ENCODE measurements around the gene TEAD1. TPM values are rescaled to one million over a fixed set of nuclear protein-coding genes. Genes with fewer than 3 reads are reported as not detected.

The TEAD1 gene
- total and polyA plus RNA-seq, 3 experiments from 2014 or later: 0.59 to 0.89 TPM; not detected in 1

GRCh38 chr11:12728417-12728816, 54.2 kb downstream of the TEAD1 start:
- H3K27me3 ChIP-seq (ENCODE audit: insufficient read depth, low read length, poor library complexity, severe bottlenecking): peaks cover 3% of the 10 kb centered on the region
- DNase-seq: no peak
- no peaks in the 10 kb centered on the region for H3K4me1 ChIP-seq (ENCODE audit: insufficient read depth, low read length)
- H3K9me3 ChIP-seq (ENCODE audit: low read length): no peaks in the 10 kb centered on the region
- Mint-ChIP-seq H3K36me3 (no peaks in the 10 kb centered on the region), H3K9me3 (peaks cover 0 to 3% (median 0%) of the 10 kb centered on the region in 5 donors), H3K27me3 (peaks cover 14 to 45% of the 10 kb centered on the region in 2 donors), H3K4me1 (peaks cover 0 to 8% (median 6%) of the 10 kb centered on the region in 3 donors), H3K4me3 (no peak overlapping the region), H3K27ac (no peak overlapping the region)
- H3K36me3 ChIP-seq (ENCODE audit: insufficient read depth, low read length): no peaks in the 10 kb centered on the region
- H3K4me3 ChIP-seq (ENCODE audit: low read length): no peak overlapping the region
- POLR2A ChIA-PET: no interaction called here
- CTCF ChIA-PET: no interaction called here
- no peak overlapping the region for H3K27ac ChIP-seq (ENCODE audit: low read depth, low read length)

- Histone ChIP-seq H3K27ac (ENCODE audit: low read depth, low read length) (no peak overlapping the region), H3K4me3 (ENCODE audit: low read length) (no peak overlapping the region), H3K4me1 (ENCODE audit: insufficient read depth, low read length) (no peaks in the 10 kb centered on the region), H3K36me3 (ENCODE audit: insufficient read depth, low read length) (no peaks in the 10 kb centered on the region), H3K27me3 (ENCODE audit: insufficient read depth, low read length, poor library complexity, severe bottlenecking) (peaks cover 3% of the 10 kb centered on the region), H3K9me3 (ENCODE audit: low read length) (no peaks in the 10 kb centered on the region)
- H3K4me1 Mint-ChIP-seq: peaks cover 0 to 8% (median 6%) of the 10 kb centered on the region in 3 donors
- CTCF ChIA-PET: no interaction called here
- POLR2A ChIA-PET: no interaction called here
- no peaks in the 10 kb centered on the region for H3K9me3 Mint-ChIP-seq
- no peak for DNase-seq
- no peaks in the 10 kb centered on the region for H3K36me3 Mint-ChIP-seq
- H3K27ac Mint-ChIP-seq: no peak overlapping the region
- H3K4me3 Mint-ChIP-seq: no peak overlapping the region
- H3K27me3 Mint-ChIP-seq: peaks cover 13 to 33% of the 10 kb centered on the region in 2 donors
These were observed 55.7 kb downstream of the TEAD1 start for GRCh38 chr11:12729941-12730340.

- H3K4me3 ChIP-seq (ENCODE audit: low read length): no peak overlapping the region
- no peak for DNase-seq
- ChIA-PET CTCF (no interaction called here), POLR2A (no interaction called here)
- no peak overlapping the region for H3K27ac ChIP-seq (ENCODE audit: low read depth, low read length)
- no peaks in the 10 kb centered on the region for H3K9me3 ChIP-seq (ENCODE audit: low read length)
- no peaks in the 10 kb centered on the region for H3K4me1 ChIP-seq (ENCODE audit: insufficient read depth, low read length)
- Mint-ChIP-seq H3K36me3 (no peaks in the 10 kb centered on the region), H3K9me3 (no peaks in the 10 kb centered on the region), H3K4me1 (no peaks in the 10 kb centered on the region), H3K4me3 (no peak overlapping the region), H3K27ac (no peak overlapping the region), H3K27me3 (peaks cover 10 to 20% of the 10 kb centered on the region in 2 donors)
- no peaks in the 10 kb centered on the region for H3K36me3 ChIP-seq (ENCODE audit: insufficient read depth, low read length)
- peaks cover 3% of the 10 kb centered on the region for H3K27me3 ChIP-seq (ENCODE audit: insufficient read depth, low read length, poor library complexity, severe bottlenecking)
These were observed 57.7 kb downstream of the TEAD1 start for GRCh38 chr11:12731841-12732336.

GRCh38 chr11:12733091-12733490, 58.9 kb downstream of the TEAD1 start:
- CTCF ChIA-PET: no interaction called here
- DNase-seq: no peak
- Histone ChIP-seq H3K9me3 (ENCODE audit: low read length) (no peaks in the 10 kb centered on the region), H3K27ac (ENCODE audit: low read depth, low read length) (no peak overlapping the region), H3K36me3 (ENCODE audit: insufficient read depth, low read length) (no peaks in the 10 kb centered on the region), H3K4me3 (ENCODE audit: low read length) (no peak overlapping the region), H3K4me1 (ENCODE audit: insufficient read depth, low read length) (no peaks in the 10 kb centered on the region), H3K27me3 (ENCODE audit: insufficient read depth, low read length, poor library complexity, severe bottlenecking) (peaks cover 3% of the 10 kb centered on the region)
- Mint-ChIP-seq H3K9me3 (no peaks in the 10 kb centered on the region), H3K4me3 (no peak overlapping the region), H3K27ac (no peak overlapping the region), H3K36me3 (no peaks in the 10 kb centered on the region), H3K4me1 (no peaks in the 10 kb centered on the region), H3K27me3 (peaks cover 6 to 17% of the 10 kb centered on the region in 2 donors)
- POLR2A ChIA-PET: no interaction called here

- CTCF ChIA-PET: interaction anchor here (1.1 kb wide), 1 partner anchor 16 kb away, joined by 3 read pairs; no protein-coding TSS in a partner anchor
These were observed 60.4 kb downstream of the TEAD1 start for GRCh38 chr11:12734625-12735024.

GRCh38 chr11:12735262-12735661, 61.0 kb downstream of the TEAD1 start:
- no peak for DNase-seq
- POLR2A ChIA-PET: no interaction called here
- Histone ChIP-seq H3K27me3 (ENCODE audit: insufficient read depth, low read length, poor library complexity, severe bottlenecking) (no peaks in the 10 kb centered on the region), H3K36me3 (ENCODE audit: insufficient read depth, low read length) (no peaks in the 10 kb centered on the region), H3K4me1 (ENCODE audit: insufficient read depth, low read length) (no peaks in the 10 kb centered on the region), H3K9me3 (ENCODE audit: low read length) (no peaks in the 10 kb centered on the region), H3K27ac (ENCODE audit: low read depth, low read length) (no peak overlapping the region), H3K4me3 (ENCODE audit: low read length) (no peak overlapping the region)
- Mint-ChIP-seq H3K36me3 (no peaks in the 10 kb centered on the region), H3K27me3 (peaks cover 5 to 6% of the 10 kb centered on the region in 2 donors), H3K4me3 (no peak overlapping the region), H3K4me1 (no peaks in the 10 kb centered on the region), H3K27ac (no peak overlapping the region), H3K9me3 (peaks cover 0 to 2% (median 0%) of the 10 kb centered on the region in 5 donors)
- CTCF ChIA-PET: interaction anchor here (1.1 kb wide), 1 partner anchor 15 kb away, joined by 3 read pairs; no protein-coding TSS in a partner anchor

More at GRCh38 chr11:12734625-12735024, 60.4 kb downstream of the TEAD1 start:
- peaks cover 5 to 8% of the 10 kb centered on the region in 2 donors for H3K27me3 Mint-ChIP-seq
- no peak overlapping the region for H3K27ac Mint-ChIP-seq
- H3K36me3 ChIP-seq (ENCODE audit: insufficient read depth, low read length): no peaks in the 10 kb centered on the region
- H3K9me3 ChIP-seq (ENCODE audit: low read length): no peaks in the 10 kb centered on the region
- H3K27ac ChIP-seq (ENCODE audit: low read depth, low read length): no peak overlapping the region
- no peaks in the 10 kb centered on the region for H3K9me3 Mint-ChIP-seq
- H3K4me1 ChIP-seq (ENCODE audit: insufficient read depth, low read length): no peaks in the 10 kb centered on the region
- H3K4me3 ChIP-seq (ENCODE audit: low read length): no peak overlapping the region
- no peaks in the 10 kb centered on the region for H3K27me3 ChIP-seq (ENCODE audit: insufficient read depth, low read length, poor library complexity, severe bottlenecking)
- H3K4me3 Mint-ChIP-seq: no peak overlapping the region
- no peak for DNase-seq
- H3K4me1 Mint-ChIP-seq: no peaks in the 10 kb centered on the region
- POLR2A ChIA-PET: no interaction called here
- no peaks in the 10 kb centered on the region for H3K36me3 Mint-ChIP-seq

GRCh38 chr11:12737024-12737423, 62.8 kb downstream of the TEAD1 start:
- Mint-ChIP-seq H3K27me3 (peaks cover 4 to 5% of the 10 kb centered on the region in 2 donors), H3K36me3 (no peaks in the 10 kb centered on the region), H3K4me3 (no peak overlapping the region), H3K4me1 (no peaks in the 10 kb centered on the region), H3K9me3 (peaks cover 0 to 4% (median 0%) of the 10 kb centered on the region in 5 donors), H3K27ac (no peak overlapping the region)
- Histone ChIP-seq H3K27me3 (ENCODE audit: insufficient read depth, low read length, poor library complexity, severe bottlenecking) (no peaks in the 10 kb centered on the region), H3K9me3 (ENCODE audit: low read length) (no peaks in the 10 kb centered on the region), H3K27ac (ENCODE audit: low read depth, low read length) (no peak overlapping the region), H3K4me1 (ENCODE audit: insufficient read depth, low read length) (no peaks in the 10 kb centered on the region), H3K36me3 (ENCODE audit: insufficient read depth, low read length) (no peaks in the 10 kb centered on the region), H3K4me3 (ENCODE audit: low read length) (no peak overlapping the region)
- ChIA-PET POLR2A (no interaction called here), CTCF (no interaction called here)
- DNase-seq: no peak

GRCh38 chr11:12741671-12742216, 67.5 kb downstream of the TEAD1 start:
- Mint-ChIP-seq H3K27me3 (peaks cover 2 to 7% of the 10 kb centered on the region in 2 donors), H3K4me3 (no peak overlapping the region), H3K27ac (no peak overlapping the region), H3K9me3 (peaks cover 0 to 4% (median 0%) of the 10 kb centered on the region in 5 donors), H3K36me3 (no peaks in the 10 kb centered on the region), H3K4me1 (no peaks in the 10 kb centered on the region)
- H3K36me3 ChIP-seq (ENCODE audit: insufficient read depth, low read length): no peaks in the 10 kb centered on the region
- CTCF ChIA-PET: no interaction called here
- no peak overlapping the region for H3K4me3 ChIP-seq (ENCODE audit: low read length)
- no peaks in the 10 kb centered on the region for H3K27me3 ChIP-seq (ENCODE audit: insufficient read depth, low read length, poor library complexity, severe bottlenecking)
- no peaks in the 10 kb centered on the region for H3K9me3 ChIP-seq (ENCODE audit: low read length)
- POLR2A ChIA-PET: no interaction called here
- no peak for DNase-seq
- H3K4me1 ChIP-seq (ENCODE audit: insufficient read depth, low read length): no peaks in the 10 kb centered on the region
- no peak overlapping the region for H3K27ac ChIP-seq (ENCODE audit: low read depth, low read length)
